HG02884 (cell line): Measurements from ENCODE around the gene SERPINE2.

Experiments used
- ATAC-seq: cut with Tn5 transposase; IDR thresholded peaks from one replicate; pipeline ENCODE4 v1.9.1; 2021; ENCODE audit warnings: mild to moderate bottlenecking, moderate library complexity; ENCODE audit not compliant: unreplicated experiment

SERPINE2 gene, protein sequence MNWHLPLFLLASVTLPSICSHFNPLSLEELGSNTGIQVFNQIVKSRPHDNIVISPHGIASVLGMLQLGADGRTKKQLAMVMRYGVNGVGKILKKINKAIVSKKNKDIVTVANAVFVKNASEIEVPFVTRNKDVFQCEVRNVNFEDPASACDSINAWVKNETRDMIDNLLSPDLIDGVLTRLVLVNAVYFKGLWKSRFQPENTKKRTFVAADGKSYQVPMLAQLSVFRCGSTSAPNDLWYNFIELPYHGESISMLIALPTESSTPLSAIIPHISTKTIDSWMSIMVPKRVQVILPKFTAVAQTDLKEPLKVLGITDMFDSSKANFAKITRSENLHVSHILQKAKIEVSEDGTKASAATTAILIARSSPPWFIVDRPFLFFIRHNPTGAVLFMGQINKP

GRCh38 chr2:224039080-224039769 is at the start of gene SERPINE2:
TSS of gene SERPINE2 (minus strand) at chr2:224039286. CDS start at chr2:224001900, 37,386 bp downstream.
- peak; percentile 43 for ATAC-seq

DNA sequence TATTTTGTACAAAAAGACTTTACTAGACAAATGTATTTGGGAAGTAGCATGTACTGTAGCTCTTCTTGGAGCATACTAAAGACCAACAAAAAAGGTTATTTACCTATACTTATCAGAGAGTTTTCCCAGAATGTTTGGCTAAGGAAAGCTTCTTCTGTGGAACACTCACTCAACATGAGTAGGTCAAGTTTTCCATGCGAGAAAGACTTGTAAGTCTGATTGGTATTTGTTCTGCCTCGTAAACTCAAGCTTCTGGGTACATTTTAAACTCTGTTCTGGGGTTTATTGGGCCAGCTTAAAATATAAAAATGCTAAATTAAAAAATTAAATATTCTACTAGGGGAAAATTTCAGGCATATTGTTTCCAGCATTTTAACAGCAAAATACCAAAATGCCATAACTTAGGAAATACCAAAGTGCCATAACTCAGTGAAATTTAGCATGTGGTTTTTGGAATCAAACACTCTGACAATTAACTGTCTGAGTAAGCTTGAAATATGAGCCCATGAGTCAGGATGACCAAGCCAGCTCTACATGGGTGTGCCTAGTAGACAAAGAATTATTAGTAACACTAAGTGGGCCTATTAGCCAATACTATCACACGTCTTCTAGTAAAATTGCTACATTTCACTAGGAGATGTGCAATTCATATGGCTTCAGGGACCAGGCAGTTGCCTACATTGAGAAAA is 47.3 kb upstream of the SERPINE2 start:
- no peak for ATAC-seq

GRCh38 chr2:224085811-224086210 is 46.7 kb upstream of the SERPINE2 start:
- ATAC-seq: no peak

- ATAC-seq: no peak
These were observed 46.2 kb upstream of the SERPINE2 start for GRCh38 chr2:224085246-224085645.

- ATAC-seq: no peak
These were observed 45.3 kb upstream of the SERPINE2 start for GRCh38 chr2:224084266-224084892.

- ATAC-seq: no peak
These were observed 44.6 kb upstream of the SERPINE2 start for GRCh38 chr2:224083638-224084037.

DNA sequence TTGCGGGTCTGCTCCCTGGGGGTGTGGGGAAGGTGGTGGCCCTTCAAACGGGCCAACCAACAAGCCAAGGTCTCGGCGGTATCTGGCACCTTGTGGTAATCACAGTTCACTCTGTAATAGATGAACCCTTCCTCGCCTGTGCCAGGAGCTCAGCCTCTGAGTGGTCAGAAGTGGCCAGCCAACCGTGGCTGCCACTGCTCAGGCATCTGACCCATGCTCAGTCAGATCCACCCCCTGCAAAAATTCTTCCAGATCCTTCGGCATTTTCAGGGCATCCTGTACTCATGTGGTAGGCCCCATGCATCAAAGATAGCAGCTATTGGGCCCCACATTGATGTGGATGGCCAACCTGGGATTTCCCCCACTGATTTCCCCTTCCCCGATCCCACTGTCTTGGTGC is 39.6 kb upstream of the SERPINE2 start:
- no peak for ATAC-seq

GRCh38 chr2:224077773-224078507 is 38.9 kb upstream of the SERPINE2 start:
- no peak for ATAC-seq

- no peak for ATAC-seq
These were observed 36.5 kb upstream of the SERPINE2 start for GRCh38 chr2:224075588-224075987.

- ATAC-seq: no peak
These were observed 34.6 kb upstream of the SERPINE2 start for GRCh38 chr2:224073676-224074075.

GRCh38 chr2:224072541-224073188 is 33.6 kb upstream of the SERPINE2 start:
- ATAC-seq: no peak

- no peak for ATAC-seq
These were observed 30.1 kb upstream of the SERPINE2 start for GRCh38 chr2:224069172-224069571.

GRCh38 chr2:224063298-224063648 is 24.2 kb upstream of the SERPINE2 start:
- no peak for ATAC-seq

DNA sequence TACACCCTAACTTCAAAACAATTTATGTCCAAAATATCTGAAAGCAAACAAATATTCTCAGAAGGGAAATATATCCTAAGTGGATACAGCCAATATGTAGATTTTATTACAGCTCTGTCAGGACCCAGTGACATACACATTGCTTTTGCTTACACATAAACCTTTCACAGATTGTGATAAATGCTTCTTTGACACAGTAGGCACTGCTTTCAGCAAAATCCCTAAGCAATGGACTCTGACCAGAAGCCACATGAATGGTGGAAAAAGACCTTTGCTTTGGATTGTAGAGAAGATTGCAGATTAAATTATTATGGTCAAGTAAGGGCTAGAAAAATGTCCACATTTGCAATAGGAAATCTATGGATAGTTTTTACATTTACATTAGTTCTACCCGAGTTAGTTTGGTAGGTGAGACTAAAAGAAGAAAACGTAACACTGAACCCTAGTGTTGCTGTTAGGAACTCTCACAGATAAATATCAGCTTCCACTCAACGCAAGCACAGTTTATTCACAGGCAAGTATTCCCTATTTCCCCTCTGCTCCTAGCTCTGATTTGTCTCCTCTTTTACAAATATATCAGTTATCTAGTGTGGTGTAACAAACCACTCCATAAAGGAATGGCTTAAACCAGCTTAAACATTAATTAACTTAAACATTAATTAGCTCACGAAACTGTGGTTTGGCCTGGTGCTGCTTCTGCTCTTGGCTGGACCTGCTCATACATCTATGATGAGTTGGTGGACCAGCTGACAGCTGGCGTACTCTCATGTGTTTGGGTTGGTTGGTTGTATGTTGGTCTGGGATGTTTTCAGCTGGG is 23.6 kb upstream of the SERPINE2 start:
- no peak for ATAC-seq

DNA sequence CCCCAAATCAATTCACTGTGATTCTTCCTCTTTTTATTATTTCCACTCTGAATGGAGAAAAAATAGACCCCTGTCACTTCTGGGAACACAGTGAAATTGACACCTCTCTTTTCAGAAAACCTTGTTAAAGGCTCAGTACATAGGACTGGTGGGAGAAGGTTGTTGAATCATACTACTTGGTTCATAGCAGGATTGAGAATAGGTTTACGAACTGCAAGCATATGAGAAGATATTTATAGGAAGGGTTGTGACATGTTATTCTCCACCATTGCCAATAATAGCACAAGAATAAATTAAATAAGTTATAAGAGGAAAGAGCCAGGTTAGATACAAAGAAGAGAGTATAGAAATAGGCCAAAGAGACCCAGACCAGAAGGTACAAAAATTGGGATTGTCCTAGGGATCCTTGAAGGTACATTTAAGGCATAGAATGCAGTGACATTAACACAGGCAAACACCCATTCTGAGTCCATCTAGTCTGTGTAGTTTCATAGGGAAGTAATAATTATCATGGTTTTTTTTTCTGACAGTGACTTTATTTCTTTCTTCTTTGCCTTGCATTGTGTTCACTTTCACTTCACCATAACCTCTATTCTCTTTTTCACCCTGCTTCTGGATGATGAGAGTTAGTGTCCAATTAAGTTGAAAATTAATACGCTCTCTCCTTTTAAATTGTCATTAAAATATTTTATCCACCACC is 21.8 kb upstream of the SERPINE2 start:
- ATAC-seq: no peak

DNA sequence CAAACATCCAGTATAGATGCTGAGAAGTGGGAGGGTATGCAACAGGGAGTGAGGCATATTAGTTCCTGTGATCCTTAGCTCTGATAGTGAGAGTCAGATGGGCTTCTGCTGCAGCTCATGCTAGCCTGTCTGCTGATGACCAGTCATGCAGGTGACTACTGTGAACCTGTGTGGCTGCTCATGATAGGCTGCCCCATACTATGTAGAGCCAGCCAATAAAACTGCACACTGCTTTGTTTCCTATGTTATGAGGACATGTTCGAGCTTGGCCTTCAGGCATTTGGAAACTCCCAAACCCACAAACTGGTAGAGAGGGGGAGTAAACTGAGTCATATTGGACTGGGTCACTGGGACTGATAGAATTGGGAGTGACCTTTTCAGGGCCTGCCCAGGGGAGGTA is 20.1 kb upstream of the SERPINE2 start:
- no peak for ATAC-seq

DNA sequence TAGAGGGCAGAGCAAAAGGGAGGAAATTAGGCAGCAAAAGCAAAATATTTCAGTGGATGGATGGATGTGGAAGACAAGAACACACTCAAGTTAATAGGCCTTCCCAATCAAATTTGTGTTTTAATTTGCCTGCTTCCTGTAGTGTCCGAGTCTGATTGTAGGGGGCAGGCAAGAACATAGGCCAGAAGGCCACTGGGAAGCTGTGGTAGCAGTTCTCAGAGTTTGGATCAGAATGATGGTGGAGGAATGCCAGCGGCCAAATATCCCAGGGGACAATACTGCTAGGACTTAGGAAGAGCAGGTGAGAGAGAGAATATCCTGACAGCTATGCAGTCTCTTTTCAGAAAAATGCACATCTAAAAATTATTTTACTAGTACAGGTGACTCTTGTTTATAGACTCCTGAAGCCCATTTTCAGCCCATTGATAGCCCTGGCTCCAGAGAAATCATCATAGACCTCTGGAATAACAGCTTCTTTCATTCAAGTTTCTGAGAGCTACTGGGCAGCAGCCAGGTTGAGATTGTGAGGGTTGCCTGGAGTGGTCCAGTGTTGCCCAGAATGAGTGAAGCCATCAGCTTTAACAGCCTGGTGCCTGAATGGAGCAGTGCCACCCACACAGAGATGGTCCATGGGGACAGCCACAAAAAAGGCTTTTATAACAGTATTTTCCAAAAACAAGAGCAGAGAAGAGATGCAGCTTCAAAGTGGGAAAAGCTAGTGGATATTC is 19.1 kb upstream of the SERPINE2 start:
- ATAC-seq: no peak

GRCh38 chr2:224056889-224057288 is 17.8 kb upstream of the SERPINE2 start:
- ATAC-seq: no peak
